ENCODE results near the gene DDX39B.
"Not testable (repeated sequence)": the region's sequence is repeated elsewhere in the genome, so short reads cannot be mapped to it uniquely, and the experiment has no call there.

GRCh38 chr6:31493550-31493874 lies 48.3 kb downstream of the DDX39B start:
- TF ChIP-seq CTCF, POLR2A, EP300, POLR2AphosphoS5 (IDR thresholded peaks at IDR 0.05): not testable (repeated sequence)

Data from suprapubic skin (tissue), 4 donors.